HUES48 (cell line): ENCODE data around the gene SLC25A21.

ENCODE experiments used
- H3K27ac ChIP-seq: one replicate; pipeline ENCODE4 v1.7.0; 2013; ENCODE audit warnings: low read depth, low read length, inconsistent platforms
- H3K27me3 ChIP-seq: 2 replicates; pipeline ENCODE4 v1.6.1; 2013; ENCODE audit warnings: mild to moderate bottlenecking, low read length; ENCODE audit not compliant: control insufficient read depth, insufficient read depth
- H3K36me3 ChIP-seq: 2 replicates; pipeline ENCODE4 v1.6.1; 2013; ENCODE audit warnings: low read length; ENCODE audit not compliant: control insufficient read depth, insufficient read depth
- H3K4me1 ChIP-seq: 2 replicates; pipeline ENCODE4 v1.6.1; 2013; ENCODE audit warnings: mild to moderate bottlenecking, low read length; ENCODE audit not compliant: control insufficient read depth, insufficient read depth
- H3K4me3 ChIP-seq: 2 replicates; pipeline ENCODE4 v1.5.1; 2013; ENCODE audit warnings: mild to moderate bottlenecking, low read depth, low read length
- H3K9ac ChIP-seq: 2 replicates; pipeline ENCODE4 v1.6.1; 2013; ENCODE audit warnings: mild to moderate bottlenecking, low read depth, low read length, moderate library complexity
- H3K9me3 ChIP-seq: 2 replicates; pipeline ENCODE4 v1.6.1; 2013; ENCODE audit warnings: low read length; ENCODE audit not compliant: control insufficient read depth, insufficient read depth

The SLC25A21 gene

DNA sequence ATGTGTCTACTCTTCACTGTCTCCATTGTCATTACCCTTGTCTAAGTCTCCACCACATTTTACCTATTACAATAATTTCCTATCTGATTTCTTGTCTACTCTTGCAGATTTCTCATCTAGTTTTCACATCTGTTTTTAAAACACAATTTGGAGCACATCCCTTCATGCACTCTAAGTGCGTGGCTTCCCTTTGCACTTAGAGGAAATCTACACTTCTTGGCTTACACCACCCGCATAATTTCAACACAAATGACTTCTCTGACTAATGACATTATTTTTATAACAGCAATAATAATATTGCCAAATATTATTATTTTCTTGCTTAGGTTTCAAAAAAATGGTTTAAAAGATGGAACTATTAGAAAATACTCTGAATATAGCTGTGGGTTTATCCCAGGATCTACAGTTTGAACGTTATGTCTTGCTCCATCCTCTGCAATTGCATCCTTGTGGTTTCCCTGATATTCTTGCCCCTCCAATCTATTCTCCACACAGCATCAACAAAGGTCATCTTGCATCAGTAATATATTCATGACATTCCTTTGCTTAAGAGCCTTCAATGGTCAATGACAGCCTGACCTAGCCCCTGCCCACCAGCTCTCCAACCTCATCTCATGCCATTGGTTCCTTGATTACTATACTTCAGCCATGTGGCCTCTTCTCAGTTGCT lies 153.7 kb downstream of the SLC25A21 start:
- Histone ChIP-seq H3K4me3 (no peak overlapping the region), H3K4me1 (peaks cover 5% of the 10 kb centered on the region; the same call in 1 of the 2 replicates), H3K36me3 (no peaks in the 10 kb centered on the region), H3K9me3 (no peaks in the 10 kb centered on the region), H3K27me3 (no peaks in the 10 kb centered on the region), H3K27ac (no peak overlapping the region), H3K9ac (no peak overlapping the region)

DNA sequence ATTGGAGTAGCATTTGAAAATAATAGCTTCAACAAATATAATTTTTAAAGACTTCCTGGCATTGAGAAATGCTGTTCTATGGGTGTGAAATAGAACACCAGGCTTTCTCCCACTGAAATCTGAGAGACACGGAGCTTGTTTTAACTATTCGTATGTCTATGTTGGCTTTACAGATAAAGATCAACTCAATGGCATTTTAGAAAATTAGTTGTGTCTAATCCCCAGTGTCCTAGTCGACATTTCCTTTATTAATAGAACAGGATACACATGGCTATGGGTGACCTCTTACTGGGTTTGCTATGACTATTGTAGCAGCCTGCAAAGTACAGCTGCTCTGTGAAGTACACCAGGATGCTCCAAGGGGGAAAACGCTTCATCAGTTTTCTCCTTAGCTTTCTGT lies 159.3 kb downstream of the SLC25A21 start:
- Histone ChIP-seq H3K27me3 (no peaks in the 10 kb centered on the region), H3K9me3 (no peaks in the 10 kb centered on the region), H3K4me3 (no peak overlapping the region), H3K4me1 (no peaks in the 10 kb centered on the region), H3K36me3 (no peaks in the 10 kb centered on the region), H3K9ac (no peak overlapping the region), H3K27ac (no peak overlapping the region)

- Histone ChIP-seq H3K4me3 (no peak overlapping the region), H3K9ac (no peak overlapping the region), H3K9me3 (no peaks in the 10 kb centered on the region)
Observed at GRCh38 chr14:36998686-36999085, 173.7 kb downstream of the SLC25A21 start.

DNA sequence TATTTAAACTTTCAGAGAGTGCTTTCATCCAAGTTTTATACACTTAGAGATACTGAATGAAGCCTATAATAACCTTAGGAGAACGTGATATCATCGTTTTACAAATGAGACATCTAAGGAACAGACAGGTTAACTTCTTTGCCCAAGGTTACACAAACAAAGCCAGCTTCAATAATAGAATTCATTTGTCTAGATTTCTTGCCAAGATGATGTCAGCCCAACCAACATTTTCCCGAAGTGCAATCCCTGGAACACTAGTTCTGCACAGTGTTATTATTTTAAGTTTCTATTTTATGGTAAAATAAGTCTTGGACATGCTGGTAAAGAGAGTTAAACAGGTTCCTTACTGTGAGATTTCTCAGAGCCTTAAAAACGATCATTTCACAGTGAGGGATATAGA lies 174.6 kb downstream of the SLC25A21 start:
- Histone ChIP-seq H3K9me3 (no peaks in the 10 kb centered on the region), H3K36me3 (no peaks in the 10 kb centered on the region), H3K9ac (no peak overlapping the region), H3K27ac (no peak overlapping the region), H3K4me3 (no peak overlapping the region), H3K4me1 (peaks cover 20% of the 10 kb centered on the region; the same call in 1 of the 2 replicates), H3K27me3 (no peaks in the 10 kb centered on the region)

More at GRCh38 chr14:36998686-36999085, 173.7 kb downstream of the SLC25A21 start:
- Histone ChIP-seq H3K36me3 (no peaks in the 10 kb centered on the region), H3K4me1 (peaks cover 20% of the 10 kb centered on the region; the same call in 1 of the 2 replicates), H3K27me3 (no peaks in the 10 kb centered on the region), H3K27ac (no peak overlapping the region)

DNA sequence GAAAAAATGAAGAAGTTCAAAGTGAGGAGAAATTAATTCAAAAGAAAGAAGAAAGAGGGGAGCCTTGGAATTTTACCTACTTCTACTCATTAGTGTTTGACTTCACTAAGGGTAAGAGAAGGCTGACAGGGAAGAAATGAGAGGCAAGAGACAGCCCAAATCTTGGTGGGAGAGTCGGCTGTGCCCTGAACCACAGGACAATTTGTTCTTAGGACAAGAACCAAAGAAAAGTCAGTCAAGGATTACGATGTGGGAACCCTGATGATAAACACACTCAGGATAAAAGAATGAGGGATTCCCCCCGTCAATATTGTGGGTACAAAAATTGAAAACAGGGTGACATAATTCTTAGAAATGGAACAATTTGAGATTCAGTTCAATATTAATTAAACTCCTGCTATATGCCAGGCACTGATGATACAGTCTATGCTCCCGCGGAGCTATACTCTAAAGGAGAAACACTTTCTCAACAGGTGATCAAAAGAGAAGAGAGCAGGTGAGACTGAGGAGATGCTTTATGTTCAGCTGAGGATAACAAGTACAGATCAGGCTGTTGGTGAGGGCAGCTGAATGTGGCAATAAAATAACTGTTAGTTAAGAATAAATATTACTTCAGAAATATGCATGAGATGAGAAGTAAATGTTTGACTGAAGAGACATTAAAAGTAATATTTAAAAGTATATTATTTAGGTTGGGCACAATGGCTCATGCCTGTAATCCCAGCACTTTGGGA lies 175.4 kb downstream of the SLC25A21 start:
- H3K4me1 ChIP-seq = peaks cover 20% of the 10 kb centered on the region; the same call in 1 of the 2 replicates
- no peak overlapping the region for H3K4me3 ChIP-seq
- H3K27ac ChIP-seq = no peak overlapping the region
- H3K9ac ChIP-seq = no peak overlapping the region
- no peaks in the 10 kb centered on the region for H3K9me3 ChIP-seq
- no peaks in the 10 kb centered on the region for H3K27me3 ChIP-seq
- H3K36me3 ChIP-seq = no peaks in the 10 kb centered on the region

DNA sequence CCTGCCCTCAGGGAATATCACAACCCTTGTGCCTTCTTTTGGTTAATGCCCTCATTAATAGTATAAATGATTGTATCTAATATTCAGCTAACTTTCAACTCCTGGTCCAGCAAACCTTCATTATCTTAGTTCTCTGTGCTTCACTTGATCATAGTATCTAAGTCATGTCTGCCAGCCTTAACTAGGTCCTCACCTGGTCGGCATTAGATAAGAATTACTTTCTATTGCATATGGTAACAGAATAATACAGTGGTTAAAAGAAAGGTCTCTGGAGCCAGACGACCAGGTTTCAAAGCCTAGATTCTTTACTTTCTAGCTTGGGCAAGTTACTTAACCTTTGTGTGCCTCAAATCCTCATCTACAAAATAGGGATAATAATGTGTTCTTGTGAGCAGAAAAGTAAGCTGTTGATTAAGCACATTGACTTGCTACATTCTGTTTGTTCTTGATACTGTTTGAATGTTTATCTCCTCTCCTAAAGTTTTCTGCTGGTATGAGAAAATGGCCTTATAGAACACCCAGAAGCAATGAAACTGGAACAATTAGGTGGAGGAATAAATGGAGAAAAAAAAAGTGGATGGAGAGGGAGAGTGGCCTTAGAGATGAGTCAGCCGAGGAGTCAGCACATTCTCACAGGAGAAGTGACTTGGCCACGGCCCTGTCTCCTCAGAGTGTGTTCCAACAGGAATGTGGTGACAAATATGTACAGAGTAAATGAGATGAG lies 176.1 kb downstream of the SLC25A21 start:
- Histone ChIP-seq H3K9ac (no peak overlapping the region), H3K27ac (no peak overlapping the region), H3K9me3 (no peaks in the 10 kb centered on the region), H3K27me3 (no peaks in the 10 kb centered on the region), H3K4me3 (no peak overlapping the region), H3K4me1 (peaks cover 20% of the 10 kb centered on the region; the same call in 1 of the 2 replicates), H3K36me3 (no peaks in the 10 kb centered on the region)

GRCh38 chr14:36989806-36990205 lies 182.6 kb downstream of the SLC25A21 start:
- Histone ChIP-seq H3K27me3 (no peaks in the 10 kb centered on the region), H3K27ac (no peak overlapping the region), H3K4me3 (no peak overlapping the region), H3K9ac (no peak overlapping the region), H3K4me1 (peaks cover 8% of the 10 kb centered on the region; the same call in 1 of the 2 replicates), H3K9me3 (no peaks in the 10 kb centered on the region), H3K36me3 (no peaks in the 10 kb centered on the region)

DNA sequence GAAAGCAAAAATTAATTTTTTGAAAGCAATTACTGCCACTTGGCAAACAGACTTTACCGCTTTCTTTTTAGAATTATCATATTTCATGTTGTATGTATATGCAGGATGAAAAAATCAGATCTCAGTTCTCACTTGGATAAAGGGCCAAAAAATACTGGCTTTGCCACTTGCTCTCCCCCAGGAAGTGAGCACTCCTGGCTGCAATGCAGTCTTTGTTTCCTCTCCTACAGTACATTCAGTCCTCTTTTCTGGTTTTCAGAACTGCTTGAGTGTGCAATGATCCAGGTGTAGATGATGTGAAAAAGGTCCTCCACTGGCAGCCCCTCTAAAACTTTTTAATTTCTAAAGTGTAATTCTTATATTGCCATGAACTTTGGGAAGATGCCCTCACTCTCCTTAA lies 183.4 kb downstream of the SLC25A21 start:
- peaks cover under 1% of the 10 kb centered on the region; the same call in 1 of the 2 replicates for H3K4me1 ChIP-seq
- H3K9ac ChIP-seq = no peak overlapping the region
- no peaks in the 10 kb centered on the region for H3K27me3 ChIP-seq
- H3K9me3 ChIP-seq = no peaks in the 10 kb centered on the region
- no peaks in the 10 kb centered on the region for H3K36me3 ChIP-seq
- H3K27ac ChIP-seq = no peak overlapping the region
- no peak overlapping the region for H3K4me3 ChIP-seq

DNA sequence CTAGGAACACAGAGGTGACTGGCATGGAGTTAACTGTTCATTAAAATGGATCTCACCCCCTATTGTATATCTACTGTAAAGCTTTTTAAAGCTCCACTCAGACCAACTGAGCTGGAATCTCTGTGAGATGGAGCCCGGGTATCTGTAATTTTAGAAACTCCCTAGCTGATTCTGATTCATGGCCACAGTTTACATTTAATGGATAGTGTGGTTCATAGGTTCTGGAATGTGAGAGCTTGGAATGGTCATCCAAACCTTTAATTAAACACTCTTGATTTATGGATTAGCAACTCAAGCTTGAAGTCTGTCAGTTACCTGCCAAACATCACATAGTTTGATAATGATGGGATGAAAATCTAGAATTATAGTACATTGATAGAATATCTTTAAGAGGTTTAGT lies 183.8 kb downstream of the SLC25A21 start:
- no peak overlapping the region for H3K9ac ChIP-seq
- no peaks in the 10 kb centered on the region for H3K27me3 ChIP-seq
- no peaks in the 10 kb centered on the region for H3K4me1 ChIP-seq
- H3K36me3 ChIP-seq = no peaks in the 10 kb centered on the region
- H3K9me3 ChIP-seq = no peaks in the 10 kb centered on the region
- no peak overlapping the region for H3K27ac ChIP-seq
- no peak overlapping the region for H3K4me3 ChIP-seq

DNA sequence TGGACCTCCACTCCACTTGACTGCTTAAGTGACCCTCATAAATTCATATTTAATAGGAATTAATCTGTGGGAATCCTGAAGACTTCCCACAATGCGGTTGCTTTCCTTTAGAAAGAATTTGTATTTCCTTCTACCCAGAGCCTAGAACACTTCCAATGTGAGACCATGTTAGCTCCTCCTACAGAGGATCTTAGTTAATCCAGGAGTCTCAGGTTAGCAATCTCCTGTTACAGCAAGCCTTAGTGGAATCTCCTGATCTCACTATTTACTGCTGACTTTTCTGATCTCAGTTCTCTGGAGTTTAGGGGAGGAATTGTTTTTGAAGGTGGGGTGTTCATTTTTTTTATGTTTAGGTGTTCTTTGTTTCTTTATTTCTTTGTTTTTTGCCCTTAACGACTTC lies 186.0 kb downstream of the SLC25A21 start:
- Histone ChIP-seq H3K4me1 (no peaks in the 10 kb centered on the region), H3K9ac (no peak overlapping the region), H3K27ac (no peak overlapping the region), H3K4me3 (no peak overlapping the region), H3K36me3 (no peaks in the 10 kb centered on the region), H3K27me3 (no peaks in the 10 kb centered on the region), H3K9me3 (no peaks in the 10 kb centered on the region)
